ES-I3 (cell line): ENCODE results near the gene CPSF4.

Experiments
- H3K36me3 ChIP-seq: 2 replicates; pipeline ENCODE4 v1.6.1; 2013; ENCODE audit warnings: mild to moderate bottlenecking, low read length, control low read depth, moderate library complexity; ENCODE audit not compliant: insufficient read depth
- H3K4me1 ChIP-seq: 2 replicates; pipeline ENCODE4 v1.6.1; 2013; ENCODE audit warnings: mild to moderate bottlenecking, control low read depth, low read length; ENCODE audit not compliant: insufficient read depth
- H3K9ac ChIP-seq: 2 replicates; pipeline ENCODE4 v1.6.1; 2013; ENCODE audit warnings: low read depth, mild to moderate bottlenecking, low read length, moderate library complexity
- H3K9me3 ChIP-seq: 2 replicates; pipeline ENCODE4 v1.6.1; 2013; ENCODE audit warnings: mild to moderate bottlenecking, low read length, moderate library complexity; ENCODE audit not compliant: control insufficient read depth, insufficient read depth

CPSF4 gene

DNA sequence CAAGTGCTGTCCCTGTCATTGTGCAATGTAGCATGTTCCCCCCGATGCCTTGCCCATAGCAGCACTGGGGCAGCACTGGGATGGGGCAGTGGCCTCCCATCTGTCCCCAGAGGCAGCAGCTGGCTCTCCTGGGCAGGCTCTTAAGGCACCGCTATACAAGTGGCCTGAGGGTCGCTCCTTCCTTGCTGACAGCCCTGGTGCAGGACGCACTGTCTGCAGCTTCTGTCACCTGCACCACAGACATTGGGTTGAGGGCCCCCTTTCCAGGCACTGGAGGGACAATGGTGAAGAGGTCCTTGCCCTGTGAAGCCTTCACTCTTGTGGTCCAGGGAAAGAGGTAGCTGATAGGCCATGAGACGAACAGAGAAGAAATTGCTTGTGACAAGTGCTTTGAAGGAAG is 10.6 kb downstream of the CPSF4 start:
- Histone ChIP-seq H3K9me3 (no peaks in the 10 kb centered on the region), H3K36me3 (peaks cover 47% of the 10 kb centered on the region), H3K9ac (no peak overlapping the region), H3K4me1 (no peaks in the 10 kb centered on the region)

DNA sequence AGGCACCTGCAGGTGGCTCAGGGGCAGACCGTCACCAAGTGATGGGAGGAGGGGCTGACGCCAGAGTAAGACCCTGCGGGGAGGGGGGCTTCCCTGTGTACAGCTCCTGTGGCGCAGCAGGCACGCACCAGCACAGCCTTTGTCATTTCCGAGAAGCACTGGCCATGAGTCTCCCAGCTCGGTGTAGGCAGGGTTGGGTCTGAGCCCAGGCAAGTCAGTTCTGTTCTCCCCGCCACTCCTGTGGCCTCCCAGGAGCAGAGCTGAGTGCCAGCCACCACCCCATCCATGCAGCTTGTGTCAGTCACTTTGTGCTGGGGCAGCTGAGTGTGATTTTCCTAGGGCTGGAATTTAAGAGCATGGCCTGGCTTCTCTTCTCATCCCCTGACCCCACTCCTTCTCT is 13.2 kb downstream of the CPSF4 start:
- H3K9me3 ChIP-seq, result no peaks in the 10 kb centered on the region
- no peaks in the 10 kb centered on the region for H3K4me1 ChIP-seq
- H3K36me3 ChIP-seq, result peaks cover 41% of the 10 kb centered on the region
- no peak overlapping the region for H3K9ac ChIP-seq

DNA sequence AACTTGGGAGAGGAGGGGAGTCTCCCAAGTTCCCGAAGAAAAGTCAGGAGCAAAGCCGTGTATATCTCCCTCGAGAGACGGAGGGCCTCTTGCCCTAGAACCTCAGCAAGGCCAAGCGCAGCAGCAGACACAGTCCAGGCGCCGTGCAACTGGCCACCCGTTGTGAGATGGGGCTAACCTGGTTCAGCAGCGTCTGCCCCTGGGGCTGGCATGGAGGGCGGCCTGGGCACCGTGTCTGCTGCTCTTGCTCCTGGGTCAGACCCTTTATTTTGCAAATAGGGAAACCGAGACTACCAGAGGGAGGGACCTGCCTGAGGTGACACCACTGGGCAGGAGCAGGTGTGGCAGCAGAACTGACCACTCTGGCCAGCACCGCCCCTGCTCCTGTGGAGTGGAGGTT is 13.8 kb downstream of the CPSF4 start:
- Histone ChIP-seq H3K36me3 (peaks cover 38% of the 10 kb centered on the region), H3K9me3 (no peaks in the 10 kb centered on the region), H3K9ac (no peak overlapping the region), H3K4me1 (no peaks in the 10 kb centered on the region)

- Histone ChIP-seq H3K36me3 (peaks cover 41% of the 10 kb centered on the region), H3K9ac (no peak overlapping the region), H3K4me1 (no peaks in the 10 kb centered on the region), H3K9me3 (no peaks in the 10 kb centered on the region)
Observed at GRCh38 chr7:99453105-99453504, 14.4 kb downstream of the CPSF4 start.

- Histone ChIP-seq H3K9ac (no peak overlapping the region), H3K9me3 (no peaks in the 10 kb centered on the region), H3K36me3 (peaks cover 31% of the 10 kb centered on the region), H3K4me1 (no peaks in the 10 kb centered on the region)
Observed at GRCh38 chr7:99455874-99456273, 17.1 kb downstream of the CPSF4 start.

DNA sequence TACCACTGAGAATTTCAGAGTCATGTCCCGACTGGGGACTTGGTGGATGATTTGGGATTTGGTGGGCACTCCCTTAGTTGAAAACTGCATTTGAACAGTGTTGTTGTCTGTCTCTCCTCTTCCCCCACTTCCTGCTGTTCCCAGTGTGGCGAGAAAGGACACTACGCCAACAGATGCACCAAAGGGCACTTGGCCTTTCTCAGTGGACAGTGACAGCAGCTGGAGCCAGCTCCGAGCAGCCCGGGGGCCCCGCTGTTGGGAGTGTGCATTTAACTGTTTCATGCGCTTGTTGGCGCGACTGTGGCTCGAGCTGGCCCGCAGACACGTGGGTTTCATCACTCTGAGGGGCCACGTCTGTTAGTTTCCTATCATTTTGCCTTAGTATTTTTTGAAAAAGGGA is 17.5 kb downstream of the CPSF4 start:
- H3K36me3 ChIP-seq, result peaks cover 28% of the 10 kb centered on the region

DNA sequence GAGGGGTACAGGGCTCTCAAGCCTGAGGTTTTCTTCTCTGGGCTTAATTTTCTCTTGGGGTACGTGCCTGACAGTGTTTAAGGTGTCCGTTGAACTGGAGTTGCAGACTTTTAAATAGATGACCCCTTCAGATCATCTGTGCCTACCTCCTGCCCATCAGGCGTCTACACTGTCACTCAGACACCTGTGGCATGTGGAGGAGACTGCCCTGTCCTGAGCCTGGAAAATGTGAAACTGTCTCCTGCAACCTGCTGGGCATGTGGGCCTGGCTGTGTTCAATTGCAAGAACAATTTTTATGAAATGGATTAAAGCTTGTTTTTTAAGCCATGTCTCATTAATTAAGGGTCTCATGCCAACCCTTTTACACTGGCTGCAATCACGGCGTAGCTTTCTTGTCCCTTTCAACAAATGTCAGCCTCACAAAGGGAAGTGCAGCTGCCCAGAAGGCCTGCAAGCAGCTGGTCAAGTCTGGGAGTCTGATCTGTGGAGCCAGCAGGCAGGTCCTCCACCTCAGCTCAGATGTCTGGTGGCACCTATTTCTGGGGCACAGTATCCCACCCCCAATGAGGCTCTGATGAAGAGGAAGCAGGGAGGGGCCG is 18.4 kb downstream of the CPSF4 start:
- no peak overlapping the region for H3K9ac ChIP-seq
- H3K4me1 ChIP-seq, result no peaks in the 10 kb centered on the region
- H3K9me3 ChIP-seq, result no peaks in the 10 kb centered on the region
- H3K36me3 ChIP-seq, result peaks cover 28% of the 10 kb centered on the region

More for the DNA sequence above, 17.5 kb downstream of the CPSF4 start:
- H3K4me1 ChIP-seq, result no peaks in the 10 kb centered on the region
- no peaks in the 10 kb centered on the region for H3K9me3 ChIP-seq
- H3K9ac ChIP-seq, result no peak overlapping the region

DNA sequence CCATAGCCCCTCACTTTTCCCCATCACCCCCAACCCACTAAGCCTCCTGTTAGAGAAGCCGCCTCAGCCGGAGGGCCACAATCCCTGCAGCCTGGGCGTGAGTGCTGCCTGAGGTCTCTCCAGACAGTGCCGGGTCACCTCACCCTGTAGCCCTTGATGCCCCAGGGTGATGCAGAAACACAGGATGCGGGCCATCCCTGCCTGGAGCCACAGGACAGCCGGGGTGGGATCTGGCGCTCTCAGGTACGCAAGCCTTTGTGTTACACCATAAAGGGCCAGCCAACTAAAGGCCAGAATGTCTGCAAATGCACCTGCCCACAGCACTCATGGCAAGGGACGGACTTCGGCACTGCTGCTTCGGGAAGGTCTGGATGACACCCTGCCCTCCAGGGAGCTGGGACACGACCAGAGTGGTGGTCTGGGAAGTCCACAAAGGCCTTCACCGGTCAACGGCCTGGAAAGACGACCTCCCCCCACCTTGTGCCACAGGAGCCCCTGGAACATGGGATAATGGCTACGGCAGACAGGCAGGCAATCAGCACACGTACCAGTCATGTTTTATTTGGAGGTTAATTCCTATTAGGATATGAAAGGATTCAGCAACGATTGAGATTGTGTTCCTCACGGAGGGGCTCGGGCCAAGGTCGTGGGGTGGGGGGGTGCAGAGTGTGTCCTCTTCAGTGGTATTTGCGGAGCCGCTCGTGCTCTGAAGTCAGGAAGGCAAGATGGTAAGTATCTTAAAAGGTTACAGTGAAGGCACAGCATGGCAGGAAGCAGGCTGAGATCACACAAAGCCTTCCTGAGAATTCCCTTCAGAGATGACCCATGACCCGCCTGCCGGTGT is 19.1 kb downstream of the CPSF4 start:
- no peak overlapping the region for H3K9ac ChIP-seq
- peaks cover 26% of the 10 kb centered on the region for H3K36me3 ChIP-seq
- no peaks in the 10 kb centered on the region for H3K9me3 ChIP-seq
- H3K4me1 ChIP-seq, result no peaks in the 10 kb centered on the region

DNA sequence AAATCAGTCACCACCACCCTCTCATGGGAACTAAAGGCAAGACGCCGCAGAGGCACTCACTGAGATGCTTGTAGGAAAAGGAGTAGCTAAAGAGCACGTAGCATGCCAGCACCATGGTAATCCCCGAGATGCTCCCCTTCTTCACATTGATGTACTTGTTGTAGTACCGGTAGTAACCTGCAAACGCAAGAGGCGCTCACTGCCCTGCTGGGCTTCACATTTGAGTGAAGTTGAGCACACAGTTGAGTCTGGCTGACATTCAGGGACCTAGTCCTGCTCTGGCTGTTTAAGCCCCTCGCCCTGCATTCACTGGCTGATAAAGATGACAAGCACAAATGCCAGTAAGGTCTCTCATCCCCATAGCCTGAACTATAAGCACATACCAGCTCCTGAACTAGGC is 20.3 kb downstream of the CPSF4 start:
- no peaks in the 10 kb centered on the region for H3K9me3 ChIP-seq
- H3K36me3 ChIP-seq, result peaks cover 23% of the 10 kb centered on the region; the same call in 1 of the 2 replicates
- no peak overlapping the region for H3K9ac ChIP-seq
- H3K4me1 ChIP-seq, result no peaks in the 10 kb centered on the region

DNA sequence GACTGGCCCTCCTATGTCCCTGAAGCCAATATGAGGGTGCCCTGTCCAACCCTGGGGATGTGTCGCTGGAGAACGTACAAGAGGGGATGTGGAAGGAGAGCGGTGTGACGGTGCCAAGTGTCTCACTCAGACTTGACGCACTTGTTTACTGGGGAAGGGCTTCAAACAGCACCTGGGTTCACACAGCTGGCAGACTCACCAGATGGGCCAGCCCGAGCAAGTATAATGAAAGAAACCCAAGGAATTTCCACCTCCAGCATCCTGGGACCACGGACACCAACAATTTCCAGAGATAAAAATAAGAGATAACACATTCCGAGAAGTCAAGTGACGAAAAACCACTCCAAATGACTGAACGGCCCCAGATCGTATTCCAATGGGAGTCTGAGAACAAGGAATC is 21.9 kb downstream of the CPSF4 start:
- H3K9me3 ChIP-seq, result no peaks in the 10 kb centered on the region
- H3K4me1 ChIP-seq, result no peaks in the 10 kb centered on the region
- no peak overlapping the region for H3K9ac ChIP-seq
- H3K36me3 ChIP-seq, result peaks cover 24% of the 10 kb centered on the region; the same call in 1 of the 2 replicates

DNA sequence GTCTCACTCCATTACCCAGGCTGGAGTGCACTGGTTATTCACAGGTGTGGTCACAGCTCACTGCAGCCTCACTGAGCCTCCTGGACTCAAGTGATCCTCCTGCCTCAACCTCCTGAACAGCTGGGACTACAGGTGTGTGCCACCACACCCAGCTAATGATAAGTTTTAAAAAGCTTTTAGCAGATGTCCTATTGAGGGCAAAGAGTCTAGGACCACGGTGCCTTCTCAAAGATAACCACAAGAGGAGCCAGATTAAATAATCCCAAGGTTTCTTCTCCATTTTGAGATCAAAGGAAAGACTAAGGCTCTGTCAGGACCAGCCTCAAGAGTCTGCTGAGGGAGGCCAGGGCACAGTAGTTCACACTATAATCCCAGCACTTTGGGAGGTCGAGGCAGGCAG is 22.5 kb downstream of the CPSF4 start:
- Histone ChIP-seq H3K9me3 (no peaks in the 10 kb centered on the region), H3K4me1 (no peaks in the 10 kb centered on the region), H3K36me3 (peaks cover 24% of the 10 kb centered on the region; the same call in 1 of the 2 replicates), H3K9ac (no peak overlapping the region)

DNA sequence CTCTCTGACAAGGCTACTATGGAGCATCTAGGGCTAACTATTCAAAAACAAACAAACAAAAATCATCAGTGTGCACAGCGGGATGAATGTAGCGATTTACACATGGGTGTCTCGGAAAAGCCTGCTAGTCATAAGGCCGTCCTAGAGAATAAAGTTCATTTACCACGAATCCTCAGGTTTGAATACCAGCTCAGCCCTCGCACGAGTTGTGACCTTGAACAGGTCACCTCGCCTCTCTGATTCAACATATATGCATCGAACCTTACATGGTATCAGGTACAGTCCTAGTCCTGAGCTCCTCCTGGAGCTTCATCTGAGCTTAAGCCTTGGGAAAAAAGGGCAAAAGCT is 26.7 kb downstream of the CPSF4 start:
- H3K36me3 ChIP-seq, result peaks cover 11% of the 10 kb centered on the region; the same call in 1 of the 2 replicates
- no peaks in the 10 kb centered on the region for H3K9me3 ChIP-seq
- no peaks in the 10 kb centered on the region for H3K4me1 ChIP-seq
- peak overlapping the region; percentile 94 for H3K9ac ChIP-seq

GRCh38 chr7:99468336-99468918 is 29.7 kb downstream of the CPSF4 start:
- Histone ChIP-seq H3K36me3 (peaks cover 3% of the 10 kb centered on the region; the same call in 1 of the 2 replicates), H3K9ac (peak overlapping the region; percentile 35; the same call in 1 of the 2 replicates), H3K9me3 (no peaks in the 10 kb centered on the region), H3K4me1 (no peaks in the 10 kb centered on the region)

- Histone ChIP-seq H3K4me1 (no peaks in the 10 kb centered on the region), H3K9ac (peak overlapping the region; percentile 46; the same call in 1 of the 2 replicates), H3K9me3 (no peaks in the 10 kb centered on the region), H3K36me3 (no peaks in the 10 kb centered on the region)
Observed at GRCh38 chr7:99469381-99470065, 30.8 kb downstream of the CPSF4 start.
